Inferior parietal cortex (tissue), 1 donor: ENCODE data around the gene AGAP1.

Experiments
- DNase-seq: peaks from one replicate; pipeline ENCODE4 v3.0.0-alpha.2; 2016; ENCODE audit errors: extremely low spot score

AGAP1 gene

GRCh38 chr2:235845245-235845644 lies 351.4 kb downstream of the AGAP1 start:
- no peak for DNase-seq

GRCh38 chr2:235847576-235847975 lies 353.7 kb downstream of the AGAP1 start:
- no peak for DNase-seq

- DNase-seq, result no peak
Observed at GRCh38 chr2:235848055-235848454, 354.2 kb downstream of the AGAP1 start.

GRCh38 chr2:235848946-235849345 lies 355.1 kb downstream of the AGAP1 start:
- DNase-seq, result no peak

- DNase-seq, result no peak
Observed at GRCh38 chr2:235849489-235849888, 355.6 kb downstream of the AGAP1 start.

GRCh38 chr2:235850289-235850688 lies 356.4 kb downstream of the AGAP1 start:
- DNase-seq, result no peak

- no peak for DNase-seq
Observed at GRCh38 chr2:235850771-235851551, 357.1 kb downstream of the AGAP1 start.

GRCh38 chr2:235851828-235852525 lies 358.1 kb downstream of the AGAP1 start:
- peak; percentile 17 for DNase-seq

GRCh38 chr2:235852526-235852920 lies 358.7 kb downstream of the AGAP1 start:
- no peak for DNase-seq

GRCh38 chr2:235854276-235854675 lies 360.4 kb downstream of the AGAP1 start:
- no peak for DNase-seq

GRCh38 chr2:235855011-235855410 lies 361.2 kb downstream of the AGAP1 start:
- DNase-seq, result no peak

GRCh38 chr2:235856151-235856854 lies 362.5 kb downstream of the AGAP1 start:
- DNase-seq, result no peak

GRCh38 chr2:235857598-235857997 lies 363.8 kb downstream of the AGAP1 start:
- DNase-seq, result no peak

- DNase-seq, result no peak
Observed at GRCh38 chr2:235858881-235859280, 365.0 kb downstream of the AGAP1 start.

- no peak for DNase-seq
Observed at GRCh38 chr2:235859651-235860050, 365.8 kb downstream of the AGAP1 start.

GRCh38 chr2:235860111-235860510 lies 366.3 kb downstream of the AGAP1 start:
- no peak for DNase-seq

- DNase-seq, result no peak
Observed at GRCh38 chr2:235860871-235861270, 367.0 kb downstream of the AGAP1 start.

- DNase-seq, result no peak
Observed at GRCh38 chr2:235861383-235861782, 367.5 kb downstream of the AGAP1 start.

GRCh38 chr2:235863414-235863813 lies 369.6 kb downstream of the AGAP1 start:
- DNase-seq, result no peak

- no peak for DNase-seq
Observed at GRCh38 chr2:235864302-235864701, 370.5 kb downstream of the AGAP1 start.

- no peak for DNase-seq
Observed at GRCh38 chr2:235864733-235865515, 371.1 kb downstream of the AGAP1 start.

GRCh38 chr2:235866373-235866772 lies 372.5 kb downstream of the AGAP1 start:
- DNase-seq, result no peak
